K562 treated with DMSO at 1 percent for 12 hours (cell line): Measurements from ENCODE around the gene MXRA7. TPM values are rescaled to one million over a fixed set of nuclear protein-coding genes. Genes with fewer than 3 reads are reported as not detected.

Experiments used
- total RNA-seq: library from RNA; unstranded; fragments of 300-600 nt; gene quantifications from 2 replicates; pipeline ENCODE4 v1.2.3, GENCODE V29; 2022; ENCODE audit not compliant: insufficient read depth

Gene MXRA7
- total RNA-seq: 11.1 and 14.7 TPM in 2 replicates

GRCh38 chr17:76710863-76711611, at the start of gene MXRA7:
TSS of gene MXRA7 (minus strand) at chr17:76710965. CDS start at chr17:76710946, 19 bp downstream.

GRCh38 chr17:76737676-76738467, 27.1 kb upstream of the MXRA7 start, which contains the start of gene MFSD11:
TSS of gene MFSD11 (plus strand) at chr17:76738119. CDS start at chr17:76738353, 234 bp downstream.

GRCh38 chr17:76737082-76737675, 26.4 kb upstream of the MXRA7 start, which contains the start of gene SRSF2:
TSS of gene SRSF2 (minus strand) at chr17:76737331. CDS start at chr17:76737160, 171 bp downstream.

GRCh38 chr17:76726776-76727718, 16.3 kb upstream of the MXRA7 start, which contains the start of gene METTL23:
TSS of gene METTL23 (plus strand) at chr17:76726839. CDS start at chr17:76729711, 2,872 bp downstream.

GRCh38 chr17:76726231-76726775, 15.5 kb upstream of the MXRA7 start, which contains the start of gene JMJD6:
TSS of gene JMJD6 (minus strand) at chr17:76726606. CDS start at chr17:76726475, 131 bp downstream.

GRCh38 chr17:76643553-76644148, 67.1 kb downstream of the MXRA7 start, which contains the start of gene ST6GALNAC1:
TSS of gene ST6GALNAC1 (minus strand) at chr17:76643757. CDS start at chr17:76643638, 119 bp downstream.

Other genes with a start within 250 kb of the MXRA7 start
- gene AANAT, start 243.4 kb downstream of the MXRA7 start, total RNA-seq: not detected in 2 replicates
- 0.65 and 0.97 TPM in 2 replicates for gene RHBDF2, start 209.5 kb downstream of the MXRA7 start, total RNA-seq
- gene CYGB, start 173.3 kb downstream of the MXRA7 start, total RNA-seq: 0.40 TPM in 1 of 2 replicates, not detected in the other
- gene PRCD, start 170.9 kb downstream of the MXRA7 start, total RNA-seq: not detected in 2 replicates
- gene ST6GALNAC2, start 125.1 kb downstream of the MXRA7 start, total RNA-seq: not detected in 2 replicates
- gene ST6GALNAC1, start 67.2 kb downstream of the MXRA7 start, total RNA-seq: 24.2 and 28.9 TPM in 2 replicates
- gene JMJD6, start 15.6 kb upstream of the MXRA7 start, total RNA-seq: 36.3 and 53.7 TPM in 2 replicates
- 66.5 and 71.4 TPM in 2 replicates for gene METTL23, start 15.9 kb upstream of the MXRA7 start, total RNA-seq
- 297 and 419 TPM in 2 replicates for gene SRSF2, start 26.4 kb upstream of the MXRA7 start, total RNA-seq
- 13.4 and 37.2 TPM in 2 replicates for gene MFSD11, start 27.2 kb upstream of the MXRA7 start, total RNA-seq
- not detected in 2 replicates for gene MGAT5B, start 157.4 kb upstream of the MXRA7 start, total RNA-seq